ENCODE results near the gene EIF4G3. TPM values are rescaled to one million over a fixed set of nuclear protein-coding genes. Genes with fewer than 3 reads are reported as not detected.
A peak's percentile ranks its signal among the peaks of the same experiment; 100 is the strongest.

EIF4G3 gene
- total and polyA plus RNA-seq, 2 of the 8 experiments (the other 6 are each of a cell fraction or from before 2014, with no cell fraction given) = 47.5 to 66.6 TPM

GRCh38 chr1:20836230-20836629 lies 340.5 kb downstream of the EIF4G3 start:
- DNase-seq (ENCODE audit: low read depth in 1 of 2, low spot score in 2 of 2) (no peak), FAIRE-seq (no peak)
- Histone ChIP-seq H3K79me2 (ENCODE audit: control insufficient read depth in 1 of 2, insufficient read depth in 2 of 2, low read length in 2 of 2) (no peaks in the 10 kb centered on the region), H4K20me1 (replicated peaks in 1 of 2; ENCODE audit: control insufficient read depth in 1 of 2, insufficient read depth in 2 of 2, low read length in 2 of 2) (no peaks in the 10 kb centered on the region), H3K4me3 (ENCODE audit: extremely low read depth in 1 of 4, insufficient read depth in 2 of 4, low read depth in 3 of 4, low read length in 4 of 4) (no peak overlapping the region), H2BK15ac (ENCODE audit: low read length) (no peak overlapping the region), H2BK12ac (ENCODE audit: low read depth, low read length) (no peak overlapping the region), H3K4ac (replicated peaks; ENCODE audit: insufficient read length, low read depth, low read length) (no peak overlapping the region), H3K4me1 (replicated peaks in 1 of 4; ENCODE audit: control insufficient read depth in 3 of 4, insufficient read depth in 4 of 4, low read length in 3 of 4) (no peaks in the 10 kb centered on the region), H2AK5ac (ENCODE audit: low read depth, low read length) (no peak overlapping the region), H3K9me3 (ENCODE audit: insufficient read depth in 2 of 2, low read depth in 1 of 2, low read length in 1 of 2) (no peaks in the 10 kb centered on the region), H3K27ac (ENCODE audit: low read depth, low read length) (no peak overlapping the region), H3K23ac (ENCODE audit: insufficient read length) (no peak overlapping the region), H3K9ac (replicated peaks in 1 of 4; ENCODE audit: extremely low read depth in 1 of 4, low read depth in 3 of 4, low read length in 3 of 4) (no peak overlapping the region), H4K5ac (ENCODE audit: insufficient read length, low read depth, low read length) (no peak overlapping the region), H2AFZ (ENCODE audit: low read length) (no peak overlapping the region), H3K56ac (replicated peaks; ENCODE audit: insufficient read length, low read depth, low read length) (no peak overlapping the region), H4K8ac (ENCODE audit: extremely low read depth, insufficient read depth, low read length) (no peak overlapping the region), H3K79me1 (ENCODE audit: low read depth, low read length) (no peaks in the 10 kb centered on the region), H2BK20ac (ENCODE audit: low read length) (no peak overlapping the region), H2BK5ac (ENCODE audit: low read depth, low read length) (no peak overlapping the region), H4K91ac (replicated peaks; ENCODE audit: insufficient read length, low read length) (no peak overlapping the region), H3K14ac (ENCODE audit: insufficient read length) (no peak overlapping the region), H3K36me3 (ENCODE audit: control insufficient read depth in 2 of 4, insufficient read depth in 4 of 4, low read length in 3 of 4) (peaks cover 0 to 12% (median 0%) of the 10 kb centered on the region in 4 experiments; a peak in 1 of 8 replicates), H2BK120ac (replicated peaks; ENCODE audit: low read depth, low read length) (no peak overlapping the region), H3K27me3 (replicated peaks in 1 of 4; ENCODE audit: control insufficient read depth in 3 of 4, extremely low read depth in 1 of 4, insufficient read depth in 3 of 4, low read length in 3 of 4) (no peaks in the 10 kb centered on the region), H3K18ac (ENCODE audit: extremely low read depth, low read length) (no peak overlapping the region), H3K23me2 (ENCODE audit: low read depth, low read length) (no peaks in the 10 kb centered on the region), H3K4me2 (ENCODE audit: insufficient read depth in 1 of 2, low read depth in 2 of 2, low read length in 2 of 2) (no peak overlapping the region)
- 99% methylated on average over 4 of the region's 4 CpGs; no CpG with 5 or more reads in 1 of the 2 experiments for WGBS, 2 experiments (ENCODE audit: extremely low coverage in 1 of 2, insufficient coverage in 1 of 2, insufficient read length in 1 of 2, insufficient replicate concordance in 2 of 2, low coverage in 1 of 2, low lambda C conversion rate in 2 of 2, missing lambda C conversion rate in 1 of 2)
- POLR2A ChIA-PET (ENCODE audit: partially characterized antibody) = interaction anchor here (1.3 kb wide), 1 partner anchor 49 kb away, joined by 3 read pairs; the partner anchor contains the start of gene HP1BP3
- TF ChIP-seq SIRT6 (IDR thresholded peaks at IDR 0.05; ENCODE audit: low read length) (no peak), KDM1A (IDR thresholded peaks at IDR 0.05; ENCODE audit: borderline replicate concordance, low read length) (peak; percentile 15; the same call in 1 of the 2 replicates)
- CTCF ChIA-PET (ENCODE audit: partially characterized antibody) = no interaction called here
